HG03354 (cell line): ENCODE measurements around the gene SLC35E4.
A peak's percentile ranks its signal among the peaks of the same experiment; 100 is the strongest.
"Not testable (repeated sequence)": the region's sequence is repeated elsewhere in the genome, so short reads cannot be mapped to it uniquely, and the experiment has no call there.

Experiments
- ATAC-seq: cut with Tn5 transposase; IDR thresholded peaks from one replicate; pipeline ENCODE4 v1.9.1; 2021; ENCODE audit warnings: mild to moderate bottlenecking; ENCODE audit not compliant: unreplicated experiment, poor library complexity, severe bottlenecking

The SLC35E4 gene

GRCh38 chr22:30610299-30610698 is 25.3 kb upstream of the SLC35E4 start:
- ATAC-seq: no peak

DNA sequence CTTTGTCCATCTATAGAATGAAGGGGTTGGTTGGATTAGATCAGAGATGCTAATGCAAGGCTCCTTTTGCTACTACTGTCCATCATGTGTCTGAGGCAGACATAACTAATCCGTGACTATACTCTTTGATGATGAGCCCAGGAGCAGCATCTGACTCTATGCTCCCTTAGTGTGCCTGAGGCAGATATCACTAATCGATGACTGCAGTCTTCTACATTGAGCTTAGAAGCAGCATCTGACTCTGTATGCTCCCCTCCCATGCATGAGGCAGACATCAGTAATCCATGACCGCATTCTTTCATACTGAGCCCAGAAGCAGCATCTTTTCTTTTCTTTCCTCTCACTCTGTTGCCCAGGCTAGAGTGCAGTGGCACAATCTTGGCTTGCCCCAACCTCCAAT is 24.4 kb upstream of the SLC35E4 start:
- ATAC-seq: no peak

GRCh38 chr22:30612789-30613188 is 22.8 kb upstream of the SLC35E4 start:
- no peak for ATAC-seq

- ATAC-seq: no peak
Measured at GRCh38 chr22:30614268-30614667, 21.3 kb upstream of the SLC35E4 start.

- ATAC-seq: no peak
Measured at GRCh38 chr22:30614879-30615278, 20.7 kb upstream of the SLC35E4 start.

DNA sequence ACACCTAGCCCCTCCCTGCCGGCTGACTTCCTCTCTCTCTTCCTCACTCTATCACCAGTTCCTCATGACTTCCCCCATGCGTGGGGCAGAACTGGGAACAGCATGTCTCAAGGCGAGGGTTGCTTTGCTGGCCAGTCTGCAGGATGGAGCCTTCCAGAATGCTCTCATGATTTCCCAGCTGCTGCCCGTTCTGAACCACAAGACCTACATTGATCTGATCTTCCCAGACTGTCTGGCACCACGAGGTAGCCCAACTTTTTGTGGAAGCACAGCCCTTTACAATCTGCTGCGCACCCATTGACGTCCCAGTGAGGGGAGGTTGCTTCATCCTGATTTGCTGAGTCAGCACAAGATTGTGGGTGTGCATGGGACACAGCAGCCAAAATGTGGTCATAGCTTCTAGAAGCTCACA is 20.0 kb upstream of the SLC35E4 start:
- no peak for ATAC-seq

- no peak for ATAC-seq
Measured at GRCh38 chr22:30617819-30618218, 17.8 kb upstream of the SLC35E4 start.

GRCh38 chr22:30619909-30620308 is 15.7 kb upstream of the SLC35E4 start:
- not testable (repeated sequence) for ATAC-seq

GRCh38 chr22:30626413-30626812 is 9.2 kb upstream of the SLC35E4 start:
- ATAC-seq: no peak

- ATAC-seq: no peak
Measured at GRCh38 chr22:30627471-30627870, 8.1 kb upstream of the SLC35E4 start.

DNA sequence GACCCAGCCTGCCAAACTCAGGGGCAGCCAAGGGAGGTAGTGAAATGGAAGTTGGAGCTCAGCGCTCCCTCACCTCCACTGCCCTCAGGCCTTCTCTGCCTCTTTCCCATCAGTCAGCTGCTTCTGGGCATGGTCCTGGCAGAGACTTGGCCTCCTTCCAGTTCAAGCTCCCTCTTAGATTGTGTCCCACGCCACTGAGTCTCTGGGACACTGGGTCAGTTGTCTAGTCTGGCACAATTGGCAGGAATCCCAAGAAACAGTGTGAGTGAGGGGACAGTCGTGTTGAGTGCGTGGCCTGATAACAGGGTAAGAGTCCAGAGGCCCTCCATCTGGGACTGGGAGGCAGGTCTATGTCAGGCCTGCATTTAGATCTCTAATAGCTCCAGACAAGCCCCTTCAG is 7.1 kb upstream of the SLC35E4 start:
- ATAC-seq: no peak

GRCh38 chr22:30631469-30631868 is 4.1 kb upstream of the SLC35E4 start:
- ATAC-seq: not testable (repeated sequence)

GRCh38 chr22:30634471-30635233 is 929 bp upstream of the SLC35E4 start:
- ATAC-seq: peak; percentile 55

GRCh38 chr22:30636226-30637077 is 871 bp downstream of the SLC35E4 start:
- ATAC-seq: no peak

GRCh38 chr22:30637701-30638114 is 2.1 kb downstream of the SLC35E4 start:
- no peak for ATAC-seq

GRCh38 chr22:30640361-30640760 is 4.8 kb downstream of the SLC35E4 start:
- no peak for ATAC-seq

- no peak for ATAC-seq
Measured at GRCh38 chr22:30640839-30641430, 5.4 kb downstream of the SLC35E4 start.

GRCh38 chr22:30643055-30643875 is 7.7 kb downstream of the SLC35E4 start:
- ATAC-seq: no peak

- ATAC-seq: no peak
Measured at GRCh38 chr22:30646518-30647160, 11.1 kb downstream of the SLC35E4 start.
